GM11168 (cell line): ENCODE results near the gene CRKL.
"Not testable (repeated sequence)": the region's sequence is repeated elsewhere in the genome, so short reads cannot be mapped to it uniquely, and the experiment has no call there.

ENCODE experiments used
- in situ Hi-C: fragments of 300-500 bp; cut with MboI; formaldehyde crosslinking; loops from one replicate; pipeline ENCODE4 v1.12.0; 2022; ENCODE audit warnings: low sequenced_read_pairs; ENCODE audit not compliant: unreplicated experiment

CRKL gene

DNA sequence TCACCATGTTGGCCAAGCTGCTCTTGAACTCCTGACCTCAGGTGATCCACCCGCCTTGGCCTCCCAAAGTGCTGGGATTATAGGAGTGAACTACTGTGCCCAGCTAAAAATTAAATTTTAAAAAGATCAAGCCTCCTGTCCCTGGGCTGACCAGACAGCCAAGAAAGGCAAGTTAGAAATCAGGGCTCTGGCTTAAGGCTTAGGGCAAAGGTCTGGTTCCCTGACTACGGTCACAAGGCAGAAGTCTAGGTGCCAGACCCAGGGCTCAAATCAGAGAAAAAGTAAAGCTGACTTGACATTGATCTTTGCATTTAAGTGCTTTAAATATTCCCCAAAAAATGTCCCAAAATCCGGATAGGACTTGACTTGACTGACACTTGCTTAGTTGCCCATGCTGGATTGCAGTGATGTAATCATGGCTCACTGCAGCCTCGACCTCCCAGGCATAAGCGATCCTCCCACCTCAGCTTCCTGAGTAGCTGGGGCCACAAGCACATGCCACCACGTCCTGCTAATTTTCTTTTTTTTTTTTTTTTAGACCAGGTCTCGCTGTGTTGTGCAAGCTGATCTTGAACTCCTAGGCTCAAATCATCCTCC, 17.3 kb upstream of the CRKL start:
- in situ Hi-C loops, result no loop called here

DNA sequence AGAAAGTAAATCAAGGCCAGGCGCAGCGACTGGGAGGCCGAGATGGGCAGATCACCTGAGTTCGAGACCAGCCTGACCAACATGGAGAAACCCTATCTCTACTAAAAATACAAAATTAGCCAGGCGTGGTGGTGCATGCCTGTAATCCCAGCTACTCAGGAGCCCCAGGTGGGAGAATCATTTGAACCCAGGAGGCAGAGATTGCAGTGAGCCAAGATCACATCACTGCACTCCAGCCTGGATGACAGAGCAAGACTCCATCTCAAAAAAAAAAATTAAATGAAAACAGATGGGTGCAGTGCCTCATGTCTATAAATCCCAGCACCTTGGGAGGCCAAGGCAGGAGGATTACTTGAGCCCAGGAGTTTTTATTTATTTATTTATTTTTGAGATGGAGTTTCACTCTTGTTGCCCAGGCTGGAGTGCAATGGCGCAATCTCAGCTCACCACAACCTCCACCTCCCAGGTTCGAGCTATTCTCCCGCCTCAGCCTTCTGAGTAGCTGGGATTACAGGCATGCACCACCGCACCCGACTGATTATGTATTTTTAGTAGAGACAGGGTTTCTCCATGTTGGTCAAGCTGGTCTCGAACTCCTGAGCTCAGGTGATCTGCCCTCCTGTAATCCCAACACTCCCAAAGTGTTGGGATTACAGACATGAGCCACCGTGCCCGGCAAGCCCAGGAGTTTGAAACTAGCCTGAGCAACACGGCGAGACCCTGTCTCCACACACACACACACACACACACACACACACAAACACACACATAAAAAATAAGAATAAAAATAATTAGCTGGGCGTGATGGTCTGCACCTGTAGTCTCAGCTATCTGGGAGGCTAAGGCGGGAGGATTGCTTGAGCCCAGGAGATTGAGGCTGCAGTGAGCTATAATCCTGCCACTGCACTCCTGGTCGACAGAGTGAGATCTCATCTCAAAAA, 15.8 kb upstream of the CRKL start:
- in situ Hi-C loops, result not testable (repeated sequence)

DNA sequence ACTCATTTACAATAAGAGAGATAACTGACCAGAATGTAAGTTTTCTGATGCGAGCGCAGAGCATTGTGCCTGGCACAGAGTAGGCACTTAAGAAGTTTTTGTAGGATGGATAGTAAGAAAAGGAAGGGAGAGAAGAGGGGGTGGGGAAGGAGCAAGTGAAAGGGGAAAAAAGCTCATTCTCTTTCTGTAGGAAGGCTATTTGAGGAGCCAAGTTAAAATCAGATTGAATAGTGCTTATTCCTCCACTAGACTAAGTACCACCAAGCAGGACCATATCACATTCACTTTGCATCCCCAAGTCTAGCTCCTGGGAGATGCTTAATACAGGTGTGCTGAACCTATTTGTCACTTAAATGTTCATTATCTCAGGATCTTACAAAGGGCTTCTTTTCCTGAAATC, 14.1 kb upstream of the CRKL start:
- in situ Hi-C loops, result no loop called here

DNA sequence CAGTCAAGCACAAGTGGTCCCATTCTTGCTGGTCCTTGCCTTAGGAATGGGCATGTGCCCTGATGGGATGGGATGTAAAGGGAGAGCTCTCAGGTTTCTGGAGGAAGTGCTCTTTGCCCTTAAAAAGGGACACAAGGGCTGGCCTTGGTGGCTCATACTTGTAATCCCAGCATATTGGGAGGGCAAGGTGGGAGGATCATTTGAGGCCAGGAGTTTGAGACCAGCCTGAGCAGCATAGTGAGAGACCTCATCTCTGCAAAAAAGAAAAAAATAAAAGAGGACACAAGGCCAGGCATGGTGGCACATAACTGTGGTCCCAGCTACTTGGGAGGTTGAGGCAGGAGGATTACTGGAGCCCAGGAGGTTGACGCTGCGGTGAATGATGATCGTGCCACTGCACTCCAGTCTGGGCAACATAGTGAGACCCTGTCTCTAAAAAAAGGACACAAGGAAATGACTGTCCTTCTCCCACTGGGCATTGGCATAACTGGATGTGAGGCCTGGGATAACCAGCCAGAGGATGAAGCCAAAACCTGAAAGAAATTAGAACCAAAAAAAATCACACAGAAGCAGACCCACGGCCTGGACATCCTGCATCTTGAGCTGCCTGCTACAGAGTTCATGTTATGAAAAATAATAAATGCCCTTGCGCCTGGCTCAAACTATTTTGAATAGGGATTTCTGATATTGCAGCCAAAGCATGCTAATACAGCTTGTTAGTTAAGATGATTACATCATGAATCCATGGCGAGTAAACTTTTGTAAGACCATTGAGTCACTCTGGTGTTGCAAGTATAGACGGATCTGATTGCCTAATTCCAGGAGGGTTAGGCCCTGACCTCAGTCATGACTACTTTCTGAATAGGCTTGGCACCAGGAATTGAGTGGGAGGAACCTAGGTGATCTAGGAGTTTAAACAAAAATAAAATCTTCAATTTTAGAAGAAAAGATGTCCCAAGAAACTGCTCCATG, 12.9 kb upstream of the CRKL start:
- in situ Hi-C loops, result no loop called here

DNA sequence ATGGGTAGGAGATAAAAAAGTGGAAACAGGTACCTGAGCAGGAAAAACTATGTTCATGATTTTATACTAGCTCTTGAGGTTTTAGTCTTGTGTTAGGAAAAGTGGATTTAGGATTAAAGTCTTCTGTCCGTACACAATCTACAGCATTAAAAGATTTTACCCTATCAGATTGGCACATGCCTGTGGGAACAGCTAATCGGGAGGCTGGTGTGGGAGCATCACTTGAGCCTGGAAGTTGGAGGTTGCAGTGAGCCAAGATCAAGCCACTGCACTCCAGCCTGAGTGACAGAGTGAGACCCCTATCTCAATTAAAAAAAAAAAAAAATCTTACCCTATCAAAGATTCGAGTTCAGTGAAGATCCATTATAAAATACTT, 12.2 kb upstream of the CRKL start:
- in situ Hi-C loops, result no loop called here

DNA sequence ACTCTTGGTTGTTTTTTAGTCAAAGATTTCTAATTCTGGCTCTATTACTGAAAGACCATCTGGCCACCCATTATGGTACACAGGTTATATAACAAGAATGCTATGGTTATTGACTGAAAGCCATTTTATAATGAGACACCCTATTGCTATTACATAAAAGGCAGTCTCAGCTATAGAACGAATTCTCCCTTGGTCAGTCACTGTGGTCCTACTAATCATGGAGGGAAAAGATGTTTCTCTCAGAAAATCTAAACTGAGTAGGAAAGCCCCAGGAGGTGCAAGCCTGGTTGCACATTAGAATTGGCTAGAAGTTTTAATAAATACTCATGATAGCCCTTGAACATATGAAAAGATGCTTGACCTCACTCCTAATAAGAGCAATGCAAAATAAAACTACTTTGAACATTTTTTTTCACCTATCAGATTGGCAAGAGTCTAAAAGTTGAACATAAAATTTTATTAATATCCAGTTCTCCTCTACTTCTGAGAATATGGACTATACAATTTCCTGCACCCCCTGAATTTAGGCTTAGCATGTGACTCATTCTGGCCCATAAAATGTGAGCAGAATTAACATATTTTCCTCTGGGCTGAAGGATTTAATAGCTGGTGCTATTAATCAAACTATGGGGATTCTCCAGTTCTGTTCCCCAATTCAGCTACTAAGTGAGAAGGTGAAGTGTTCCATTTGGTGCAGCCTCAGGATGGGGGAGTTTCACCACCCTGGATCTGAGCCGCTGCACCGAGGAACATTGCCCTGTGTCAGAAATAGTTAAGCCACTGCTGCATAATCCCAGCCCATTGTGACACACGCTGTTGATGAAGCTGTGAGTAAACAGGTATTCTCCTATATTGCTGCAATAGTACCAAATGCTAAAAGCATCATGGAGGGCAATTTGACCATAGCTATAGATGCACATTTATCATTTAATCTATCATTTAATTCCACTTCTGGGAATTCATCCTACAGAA, 11.5 kb upstream of the CRKL start:
- in situ Hi-C loops, result no loop called here

DNA sequence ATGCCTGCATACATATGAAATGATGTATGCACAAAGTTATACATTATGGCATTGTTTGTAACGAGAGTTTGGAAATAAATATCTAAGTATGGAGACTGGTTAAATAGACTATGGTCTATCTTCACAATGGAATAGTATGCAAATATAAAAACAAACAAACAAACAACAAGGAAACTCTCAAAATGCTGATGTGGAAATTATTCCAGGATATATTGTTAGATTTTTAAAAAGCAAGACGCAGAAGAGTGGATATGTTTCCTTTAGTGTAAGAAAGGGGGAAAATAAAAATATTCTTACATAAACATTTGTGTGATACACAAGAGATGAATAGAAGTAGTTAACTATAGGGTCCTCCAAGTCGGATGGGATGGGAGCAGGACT, 10.8 kb upstream of the CRKL start:
- in situ Hi-C loops, result no loop called here

DNA sequence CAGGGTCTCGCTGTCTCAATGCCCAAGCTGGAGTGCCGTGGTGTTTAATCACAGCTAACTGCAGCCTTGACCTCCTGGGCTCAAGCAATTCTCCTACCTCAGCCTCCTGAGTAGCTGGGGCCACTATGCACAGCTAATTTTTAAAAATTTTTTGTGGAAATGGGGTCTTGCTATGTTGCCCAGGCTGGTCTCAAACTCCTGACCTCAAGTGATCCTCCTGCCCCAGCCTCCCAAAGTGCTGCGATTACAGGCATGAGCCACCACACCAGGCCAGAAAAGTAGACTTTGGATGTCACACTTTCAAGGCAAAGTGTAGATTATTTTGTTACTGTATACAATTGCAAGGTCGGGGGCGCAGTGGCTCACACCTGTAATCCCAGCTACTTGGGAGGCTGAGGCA, 8.5 kb upstream of the CRKL start:
- in situ Hi-C loops, result not testable (repeated sequence)

DNA sequence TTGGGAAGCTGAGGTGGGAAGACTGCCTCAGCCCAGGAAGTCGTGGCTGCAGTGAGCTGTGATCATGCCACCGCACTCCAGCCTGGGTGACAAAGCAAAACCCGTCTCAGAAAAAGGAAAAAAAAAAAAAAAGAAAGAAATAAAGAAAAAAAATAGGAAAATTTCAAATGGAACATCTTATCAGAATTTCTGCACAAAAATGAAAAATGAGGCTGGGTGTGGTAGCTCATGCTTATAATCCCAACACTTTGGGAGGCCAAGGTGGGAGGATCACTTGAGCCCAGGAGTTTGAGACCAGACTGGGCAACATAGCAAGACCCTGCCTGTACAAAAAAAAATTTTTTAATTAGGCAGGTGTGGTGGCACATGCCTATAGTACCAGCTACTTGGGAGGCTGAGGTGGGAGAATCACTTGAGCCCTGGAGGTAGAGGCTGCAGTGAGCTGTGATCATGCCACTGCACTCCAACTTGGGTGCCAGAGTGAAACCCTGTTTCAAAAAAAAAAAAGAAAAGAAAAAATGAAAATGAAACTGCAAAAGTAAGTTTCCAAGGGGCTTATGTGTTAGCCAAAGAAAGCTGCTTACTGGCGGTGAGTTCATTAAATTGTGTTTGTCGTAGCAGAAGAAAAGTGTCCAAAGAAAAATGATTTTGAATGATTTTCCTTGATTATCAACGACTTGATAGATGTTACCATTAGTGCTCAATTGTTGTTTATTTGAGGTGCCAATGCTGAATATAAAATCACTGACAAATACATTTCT, 7.5 kb upstream of the CRKL start:
- in situ Hi-C loops, result no loop called here

DNA sequence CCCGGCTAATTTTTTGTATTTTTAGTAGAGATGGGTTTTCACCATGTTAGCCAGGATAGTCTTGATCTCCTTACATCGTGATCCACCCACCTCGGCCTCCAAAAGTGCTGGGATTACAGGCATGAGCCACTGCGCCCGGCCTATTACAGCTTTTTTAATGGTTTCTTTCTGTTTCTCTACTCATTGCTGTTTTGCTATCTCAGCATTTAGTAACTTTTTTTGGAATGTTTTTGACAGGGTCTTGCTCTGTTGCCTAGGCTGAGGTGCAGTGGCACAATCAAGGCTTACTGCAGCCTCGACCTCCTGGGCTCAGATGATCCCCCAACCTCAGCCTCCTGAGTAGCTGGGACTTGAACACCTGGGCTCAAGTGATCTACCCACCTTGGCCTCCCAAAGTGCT, 4.7 kb upstream of the CRKL start:
- in situ Hi-C loops, result no loop called here

DNA sequence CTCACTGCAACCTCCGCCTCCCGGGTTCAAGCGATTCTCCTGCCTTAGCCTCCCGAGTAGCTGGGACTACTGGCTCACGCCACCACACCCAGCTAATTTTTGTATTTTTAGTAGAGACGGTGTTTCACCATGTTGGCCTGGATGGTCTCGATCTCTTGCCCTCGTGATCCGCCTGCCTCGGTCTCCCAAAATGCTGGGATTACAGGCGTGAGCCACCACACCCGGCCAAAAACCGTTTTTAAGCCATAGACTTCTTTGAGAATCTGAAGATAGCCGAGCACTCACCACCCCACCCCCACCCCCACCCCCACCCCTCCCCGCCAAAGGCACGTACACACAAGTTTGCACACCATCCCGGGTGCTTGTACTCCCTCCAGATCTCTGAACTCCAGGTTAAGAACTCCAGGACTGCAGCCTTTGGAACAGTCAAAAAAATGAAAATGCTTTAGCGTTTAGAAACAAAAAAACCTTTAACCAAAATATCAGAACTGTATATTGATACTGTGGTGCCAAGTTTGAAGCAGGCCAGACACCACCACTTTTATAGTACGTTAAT, 1.5 kb downstream of the CRKL start:
- in situ Hi-C loops, result no loop called here

DNA sequence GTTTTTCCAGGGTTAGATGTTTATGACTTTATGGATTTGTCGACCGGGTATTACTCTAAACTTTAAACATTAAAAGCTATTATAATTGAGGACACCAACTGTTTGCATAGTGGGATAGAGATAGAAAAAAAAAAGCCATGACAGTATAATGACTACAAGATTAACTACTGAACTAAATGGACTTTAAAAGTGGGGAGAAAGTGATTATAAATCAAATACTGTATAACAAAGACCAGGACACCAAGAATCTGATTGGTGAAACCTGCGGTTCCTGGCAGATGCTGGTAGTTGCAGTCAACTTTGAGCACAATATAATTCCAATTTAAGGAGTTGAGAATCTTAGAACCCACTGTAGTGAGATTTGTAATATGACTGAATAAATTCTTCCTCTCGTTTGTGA, 2.5 kb downstream of the CRKL start:
- in situ Hi-C loops, result no loop called here

DNA sequence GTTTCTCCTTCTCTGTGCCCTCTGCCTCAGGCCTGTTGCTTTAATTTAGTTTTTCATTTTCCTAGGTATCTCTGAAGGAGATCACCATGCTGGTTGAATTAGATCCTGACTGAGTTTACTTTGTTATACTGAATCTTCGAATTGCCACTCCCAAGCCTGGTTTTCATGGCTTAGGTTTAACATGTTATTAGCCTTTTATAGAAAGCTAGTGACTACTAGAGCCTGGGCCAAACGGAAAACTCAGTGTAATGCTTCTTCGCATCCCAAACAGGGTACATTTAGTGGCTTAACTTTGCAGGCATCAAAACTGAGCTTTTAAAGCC, 3.6 kb downstream of the CRKL start:
- in situ Hi-C loops, result no loop called here

DNA sequence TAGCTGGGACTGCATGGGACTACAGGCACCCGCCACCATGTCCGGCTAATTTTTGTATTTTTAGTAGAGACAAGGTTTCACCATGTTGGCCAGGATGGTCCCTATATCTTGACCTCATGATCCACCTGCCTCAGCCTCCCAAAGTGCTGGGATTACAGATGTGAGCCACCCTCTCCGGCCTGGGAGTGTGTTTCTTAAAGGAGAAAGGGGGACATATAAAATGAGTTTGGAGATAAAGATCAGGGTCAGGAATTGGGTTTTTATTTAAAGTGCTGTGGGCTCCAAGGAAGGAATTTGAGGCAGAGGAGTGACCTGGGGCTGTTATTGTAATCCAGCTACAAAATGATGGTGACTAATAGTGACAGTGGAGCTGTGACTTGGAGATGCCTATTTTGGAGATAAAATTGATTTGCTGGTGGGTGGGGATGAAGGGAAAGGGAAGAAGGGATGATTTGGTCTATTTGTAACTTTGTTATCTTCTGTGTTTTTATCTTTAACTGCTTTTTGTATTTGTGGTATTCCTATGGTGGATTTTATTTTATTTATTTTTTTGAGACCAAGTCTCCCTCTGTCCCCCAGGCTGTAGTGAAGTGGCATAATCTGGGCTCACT, 5.0 kb downstream of the CRKL start:
- in situ Hi-C loops, result no loop called here

DNA sequence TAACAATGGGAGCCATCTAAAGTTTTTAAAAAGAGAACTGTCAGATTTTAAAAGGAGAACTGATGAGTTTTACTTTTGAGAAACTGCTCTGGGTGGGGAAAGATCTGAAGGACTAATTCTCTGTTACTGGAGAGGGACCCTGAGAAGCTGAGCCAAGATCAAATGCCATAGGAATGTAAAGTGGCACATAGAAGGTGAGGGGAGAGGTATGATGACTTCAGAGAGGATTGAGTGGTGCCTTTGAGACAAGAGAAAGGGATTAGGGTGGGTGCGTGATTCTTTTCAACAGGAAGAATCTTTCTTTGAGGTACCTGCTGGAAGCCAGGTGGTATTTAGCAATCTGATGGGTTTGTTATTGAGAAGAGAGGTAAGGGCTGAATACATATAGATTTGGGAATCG, 9.0 kb downstream of the CRKL start:
- in situ Hi-C loops, result no loop called here

DNA sequence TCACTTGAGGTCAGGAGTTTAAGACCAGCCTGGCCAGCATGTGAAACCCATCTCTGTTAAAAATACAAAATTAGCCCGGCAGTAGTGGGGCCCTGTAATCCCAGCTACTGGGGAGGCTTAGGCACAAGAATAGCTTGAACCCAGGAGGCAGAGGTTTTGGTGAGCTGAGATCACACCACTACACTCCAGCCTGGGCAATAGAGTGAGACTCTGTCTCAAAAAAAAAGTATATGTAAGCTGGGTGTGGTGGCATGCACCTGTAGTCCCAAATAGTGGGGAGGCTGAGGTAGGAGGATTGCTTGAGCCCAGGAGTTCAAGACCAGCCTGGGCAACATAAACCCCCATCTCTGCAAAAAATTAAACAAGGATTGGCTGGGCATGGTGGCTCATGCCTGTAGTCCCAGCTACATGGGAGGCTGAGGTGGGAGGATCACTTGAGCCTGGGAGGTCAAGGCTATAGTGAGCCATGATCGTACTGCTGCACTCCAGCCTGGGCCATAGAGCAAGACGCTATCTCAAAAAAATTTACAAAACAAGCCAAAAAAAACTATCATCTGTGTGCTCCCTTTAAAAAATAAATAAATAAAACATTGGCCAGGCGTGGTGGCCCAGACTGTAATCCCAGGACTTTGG, 10.8 kb downstream of the CRKL start:
- in situ Hi-C loops, result no loop called here

DNA sequence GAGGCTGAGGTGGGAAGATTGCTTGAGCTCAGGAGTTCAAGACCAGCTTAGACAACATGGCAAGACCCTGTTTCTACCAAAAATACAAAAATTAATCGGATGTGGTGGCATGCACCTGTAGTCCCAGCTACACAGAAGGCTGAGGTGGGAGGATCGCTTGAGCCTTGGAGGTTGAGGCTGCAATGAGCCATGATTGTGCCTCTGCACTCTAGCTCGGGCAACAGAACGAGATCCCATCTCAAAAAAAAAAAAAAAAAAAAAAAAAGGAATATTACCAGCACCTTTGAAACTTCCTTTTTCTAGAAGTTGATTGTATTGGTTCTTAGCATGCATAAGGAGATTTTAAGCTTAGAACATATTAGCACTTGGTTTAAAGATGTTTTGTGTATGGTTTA, 11.4 kb downstream of the CRKL start:
- in situ Hi-C loops, result no loop called here

DNA sequence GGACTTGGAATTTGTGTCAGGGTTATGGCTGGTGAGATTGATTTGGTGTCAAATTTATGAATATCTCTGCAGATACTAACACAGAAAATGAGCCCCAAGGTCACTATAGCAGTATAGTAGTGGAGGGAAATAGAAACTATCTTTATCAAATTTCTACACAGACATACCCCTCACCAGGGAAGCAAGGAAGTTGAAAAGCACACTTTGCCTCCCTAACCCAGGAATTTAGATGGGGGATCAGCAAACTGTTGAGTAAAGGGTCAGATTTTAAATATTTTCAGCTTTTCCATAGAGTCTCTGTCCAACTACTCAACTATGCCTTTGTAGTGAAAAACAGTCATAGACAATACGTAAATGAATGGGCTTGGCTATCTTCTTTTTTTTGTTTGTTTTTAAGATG, 12.8 kb downstream of the CRKL start:
- in situ Hi-C loops, result no loop called here
